Effector memory CD4-positive, alpha-beta T cell (primary cell): Measurements from ENCODE around the gene IGSF9B.

Experiments
- DNase-seq, 3 donors: peaks; one replicate each; pipeline ENCODE4 v3.0.0-alpha.2; 2020
- H3K27ac ChIP-seq: 2 replicates; pipeline ENCODE4 v1.7.0; 2013; ENCODE audit warnings: mild to moderate bottlenecking, low read length, moderate library complexity; ENCODE audit not compliant: insufficient read depth, poor library complexity, severe bottlenecking
- H3K27me3 ChIP-seq: replicated peaks from 2 replicates; pipeline ENCODE4 v1.7.0; 2013; ENCODE audit warnings: mild to moderate bottlenecking, low read length; ENCODE audit not compliant: insufficient read depth, control insufficient read depth, poor library complexity, severe bottlenecking
- H3K36me3 ChIP-seq: 2 replicates; pipeline ENCODE4 v1.7.0; 2013; ENCODE audit warnings: mild to moderate bottlenecking, low read length, moderate library complexity; ENCODE audit not compliant: control insufficient read depth, insufficient read depth
- H3K4me1 ChIP-seq: 2 replicates; pipeline ENCODE4 v1.7.0; 2013; ENCODE audit warnings: low read length, mild to moderate bottlenecking; ENCODE audit not compliant: control insufficient read depth, insufficient read depth, poor library complexity, severe bottlenecking
- H3K4me3 ChIP-seq: 2 replicates; pipeline ENCODE4 v1.7.0; 2013; ENCODE audit warnings: low read length, low read depth, mild to moderate bottlenecking; ENCODE audit not compliant: insufficient read depth, poor library complexity, severe bottlenecking
- H3K9me3 ChIP-seq: 2 replicates; pipeline ENCODE4 v1.7.0; 2013; ENCODE audit warnings: mild to moderate bottlenecking, low read length, moderate library complexity; ENCODE audit not compliant: control insufficient read depth

Gene IGSF9B

GRCh38 chr11:133930767-133931448 is 25.9 kb downstream of the IGSF9B start:
- Histone ChIP-seq H3K9me3 (no peaks in the 10 kb centered on the region), H3K4me1 (peaks cover 28% of the 10 kb centered on the region), H3K4me3 (no peak overlapping the region), H3K27me3 (no peaks in the 10 kb centered on the region), H3K27ac (no peak overlapping the region), H3K36me3 (peaks cover 7% of the 10 kb centered on the region)
- no peak for DNase-seq

- Histone ChIP-seq H3K27ac (peak overlapping the region; percentile 3), H3K27me3 (no peaks in the 10 kb centered on the region), H3K36me3 (no peaks in the 10 kb centered on the region), H3K9me3 (no peaks in the 10 kb centered on the region), H3K4me3 (no peak overlapping the region), H3K4me1 (peaks cover 28% of the 10 kb centered on the region)
- no peak for DNase-seq
Observed at GRCh38 chr11:133930053-133930766, 26.6 kb downstream of the IGSF9B start.

GRCh38 chr11:133929401-133930052 is 27.2 kb downstream of the IGSF9B start:
- DNase-seq = no peak
- no peak overlapping the region for H3K4me3 ChIP-seq
- no peaks in the 10 kb centered on the region for H3K36me3 ChIP-seq
- H3K4me1 ChIP-seq = peaks cover 28% of the 10 kb centered on the region
- H3K27me3 ChIP-seq = no peaks in the 10 kb centered on the region
- H3K9me3 ChIP-seq = no peaks in the 10 kb centered on the region
- peak overlapping the region; percentile 3 for H3K27ac ChIP-seq

GRCh38 chr11:133928628-133929059 is 28.1 kb downstream of the IGSF9B start:
- peak overlapping the region; percentile 20 for H3K27ac ChIP-seq
- peak; percentile 29 to 40 (median 35) for DNase-seq
- H3K4me1 ChIP-seq = peaks cover 28% of the 10 kb centered on the region
- H3K36me3 ChIP-seq = no peaks in the 10 kb centered on the region
- H3K9me3 ChIP-seq = no peaks in the 10 kb centered on the region
- peak overlapping the region; percentile 47 for H3K4me3 ChIP-seq
- no peaks in the 10 kb centered on the region for H3K27me3 ChIP-seq

GRCh38 chr11:133927690-133928627 is 28.8 kb downstream of the IGSF9B start:
- Histone ChIP-seq H3K4me1 (peaks cover 28% of the 10 kb centered on the region), H3K27me3 (no peaks in the 10 kb centered on the region), H3K9me3 (no peaks in the 10 kb centered on the region), H3K27ac (peak overlapping the region; percentile 20), H3K4me3 (peak overlapping the region; percentile 47), H3K36me3 (no peaks in the 10 kb centered on the region)
- peak; percentile 39 to 46 (median 43) for DNase-seq

- H3K36me3 ChIP-seq = peaks cover 6% of the 10 kb centered on the region
- peaks cover 28% of the 10 kb centered on the region for H3K4me1 ChIP-seq
- H3K9me3 ChIP-seq = no peaks in the 10 kb centered on the region
- no peak for DNase-seq
- H3K4me3 ChIP-seq = no peak overlapping the region
- H3K27me3 ChIP-seq = no peaks in the 10 kb centered on the region
- H3K27ac ChIP-seq = no peak overlapping the region
Observed at GRCh38 chr11:133926466-133927246, 30.1 kb downstream of the IGSF9B start.

GRCh38 chr11:133925756-133926155 is 31.0 kb downstream of the IGSF9B start:
- H3K4me1 ChIP-seq = peaks cover 28% of the 10 kb centered on the region
- no peak overlapping the region for H3K4me3 ChIP-seq
- no peaks in the 10 kb centered on the region for H3K27me3 ChIP-seq
- H3K9me3 ChIP-seq = no peaks in the 10 kb centered on the region
- peaks cover 9% of the 10 kb centered on the region for H3K36me3 ChIP-seq
- no peak for DNase-seq
- no peak overlapping the region for H3K27ac ChIP-seq

- Histone ChIP-seq H3K27ac (no peak overlapping the region), H3K27me3 (no peaks in the 10 kb centered on the region), H3K4me3 (no peak overlapping the region), H3K36me3 (peaks cover 16% of the 10 kb centered on the region), H3K9me3 (no peaks in the 10 kb centered on the region), H3K4me1 (peaks cover 23% of the 10 kb centered on the region)
- no peak for DNase-seq
Observed at GRCh38 chr11:133924661-133925060, 32.1 kb downstream of the IGSF9B start.
